Endothelial cell of umbilical vein (primary cell): ENCODE measurements around the gene NEUROD4. TPM values are rescaled to one million over a fixed set of nuclear protein-coding genes. Genes with fewer than 3 reads are reported as not detected.

Source experiments
- BruUV-seq: library from RNA; stranded (reverse); fragments of 400-500 nt; replicated peaks from 2 replicates; lab custom pipeline; 2021; lab: Mats Ljungman, UMichigan
- CTCF ChIA-PET: fragments of 300-600, 350-600 bp; sonication (Branson Sonifier 250); formaldehyde crosslinking; loops from one replicate; lab custom pipeline; 2021; ENCODE audit warnings: antibody characterized with exemption, inconsistent platforms; lab: Charles Lee
- POLR2A ChIA-PET: fragments of 300-600, 350-600 bp; sonication (Branson Sonifier 250); formaldehyde crosslinking; loops from one replicate; lab custom pipeline; 2021; ENCODE audit warnings: antibody characterized with exemption, inconsistent platforms; lab: Charles Lee
- DNase-seq: peaks from one replicate; pipeline ENCODE4 v3.0.0-alpha.2; 2011; ENCODE audit warnings: low read depth, low spot score
- FAIRE-seq: peaks from 2 replicates; lab custom pipeline; 2011; peaks lifted over from hg19 to GRCh38; lab: Jason Lieb, UNC
- H2AFZ ChIP-seq: 2 replicates; pipeline ENCODE4 v1.6.0; 2012; ENCODE audit warnings: low read depth, low read length, control low read depth, inconsistent platforms
- H3K27ac ChIP-seq: 2 replicates; pipeline ENCODE4 v1.5.1; 2011; ENCODE audit warnings: low read depth, mild to moderate bottlenecking, control low read depth, low read length, moderate library complexity; ENCODE audit not compliant: insufficient read depth
- H3K27me3 ChIP-seq, 2 experiments: 2 replicates each; pipeline versions ENCODE4 v1.6.0 to v1.6.1; 2011; ENCODE audit warnings: low read length in 2 of 2, mixed read lengths in 1 of 2; ENCODE audit not compliant: control insufficient read depth in 2 of 2, insufficient read depth in 2 of 2
- H3K36me3 ChIP-seq, 2 experiments: 2 replicates in 1 of 2; 3 replicates in 1 of 2; pipeline ENCODE4 v1.5.1; 2011; ENCODE audit warnings: low read length in 2 of 2, mild to moderate bottlenecking in 1 of 2, moderate library complexity in 1 of 2; ENCODE audit not compliant: control insufficient read depth in 2 of 2, insufficient read depth in 2 of 2; ENCODE audit errors: extremely low read depth in 1 of 2
- H3K4me1 ChIP-seq: 3 replicates; pipeline ENCODE4 v1.5.1; 2011; ENCODE audit warnings: mild to moderate bottlenecking, low read length; ENCODE audit not compliant: control insufficient read depth, insufficient read depth; ENCODE audit errors: extremely low read depth
- H3K4me2 ChIP-seq: 2 replicates; pipeline ENCODE4 v1.6.1; 2011; ENCODE audit warnings: low read length, control low read depth, mixed read lengths; ENCODE audit not compliant: insufficient read depth
- H3K4me3 ChIP-seq, 3 experiments: fragments of 200-600 bp in 1 of 3; sonication (generic), shearing (Covaris generic) in 1 of 3; replicated peaks in 1 of 3; 2 replicates each; pipeline ENCODE4 v1.5.1; 2011 to 2016; ENCODE audit warnings: control low read depth in 3 of 3, low read length in 3 of 3, mild to moderate bottlenecking in 2 of 3, inconsistent platforms in 1 of 3, low read depth in 1 of 3, moderate library complexity in 1 of 3; ENCODE audit not compliant: insufficient read depth in 1 of 3
- H3K79me2 ChIP-seq: 2 replicates; pipeline ENCODE4 v1.6.0; 2012; ENCODE audit warnings: low read length, inconsistent platforms; ENCODE audit not compliant: control insufficient read depth, insufficient read depth
- H3K9ac ChIP-seq: replicated peaks from 2 replicates; pipeline ENCODE3; 2011; ENCODE audit warnings: low read length, control low read depth; ENCODE audit not compliant: insufficient read depth; ENCODE audit errors: extremely low read depth
- H3K9me1 ChIP-seq: replicated peaks from 3 replicates; pipeline ENCODE4 v1.6.0; 2011; ENCODE audit warnings: mild to moderate bottlenecking, low read length; ENCODE audit not compliant: control insufficient read depth, insufficient read depth; ENCODE audit errors: extremely low read depth
- H3K9me3 ChIP-seq: replicated peaks from 2 replicates; pipeline ENCODE4 v1.5.1; 2012; ENCODE audit warnings: low read length, inconsistent platforms; ENCODE audit not compliant: control insufficient read depth, insufficient read depth
- H4K20me1 ChIP-seq: replicated peaks from 2 replicates; pipeline ENCODE3; 2011; ENCODE audit warnings: mild to moderate bottlenecking, low read length; ENCODE audit not compliant: control insufficient read depth, insufficient read depth; ENCODE audit errors: extremely low read depth
- CTCF ChIP-seq, 2 donors: IDR thresholded peaks; 1 replicate in 1 of 2; 2 replicates in 1 of 2; pipeline ENCODE4 v1.5.1; 2011; ENCODE audit warnings: low read length in 2 of 2, mild to moderate bottlenecking in 2 of 2, moderate library complexity in 2 of 2, control low read depth in 1 of 2, inconsistent platforms in 1 of 2, low read depth in 1 of 2; ENCODE audit not compliant: insufficient read depth in 1 of 2; ENCODE audit errors: extremely low read depth in 1 of 2
- EZH2 ChIP-seq: IDR thresholded peaks from 2 replicates; pipeline ENCODE4 v1.6.1; 2012; ENCODE audit warnings: borderline replicate concordance, low read depth, mild to moderate bottlenecking, moderate library complexity, low read length, inconsistent platforms; ENCODE audit not compliant: severe bottlenecking
- FOS ChIP-seq: IDR thresholded peaks from 2 replicates; pipeline ENCODE4 v1.6.1; 2011; ENCODE audit warnings: mild to moderate bottlenecking, low read length, moderate library complexity, borderline replicate concordance; ENCODE audit not compliant: insufficient read depth
- GATA2 ChIP-seq: IDR thresholded peaks from 2 replicates; pipeline ENCODE4 v1.7.0; 2011; ENCODE audit warnings: low read depth, mild to moderate bottlenecking, moderate library complexity, mixed read lengths, low read length; ENCODE audit not compliant: insufficient read length, insufficient read depth
- JUN ChIP-seq: IDR thresholded peaks from 2 replicates; pipeline ENCODE4 v1.6.1; 2011; ENCODE audit warnings: borderline replicate concordance, low read depth; ENCODE audit not compliant: insufficient read length, insufficient read depth
- MYC ChIP-seq: IDR thresholded peaks from one replicate; pipeline ENCODE4 v1.6.1; 2011; ENCODE audit warnings: mild to moderate bottlenecking, low read depth, low read length
- POLR2A ChIP-seq: IDR thresholded peaks from 2 replicates; pipeline ENCODE4 v1.6.1; 2012; ENCODE audit warnings: low read depth, mild to moderate bottlenecking, control low read depth, low read length
- POLR2AphosphoS5 ChIP-seq: IDR thresholded peaks from 2 replicates; pipeline ENCODE4 v1.6.1; 2012; ENCODE audit warnings: low read depth, mild to moderate bottlenecking, control low read depth, low read length, moderate library complexity; ENCODE audit not compliant: insufficient read depth
- dilution Hi-C: fragments of 300-500 bp; cut with MboI; formaldehyde crosslinking; loops from one replicate; pipeline ENCODE4 v1.15.0; 2019; ENCODE audit warnings: low sequenced_read_pairs; ENCODE audit not compliant: extremely low pct_ligation_motif_present
- intact Hi-C: fragments of 100-400 bp; cut with micrococcal nuclease; formaldehyde crosslinking; loops from one replicate; pipeline ENCODE4 v1.10.0; 2022
- polyA plus RNA-seq, 4 experiments: library from polyadenylated mRNA; depleted of rRNA in 3 of 4; stranded (reverse) in 3 of 4; unstranded in 1 of 4; fragments of >200 nt; gene quantifications; 2 replicates each; pipeline versions ENCODE4 v1.2.1 to v1.2.3, GENCODE V29; 2011 to 2012; ENCODE audit warnings: missing spikeins in 1 of 4
- total RNA-seq: library from RNA; stranded (reverse); gene quantifications from 2 replicates; pipeline ENCODE4 v1.2.3, GENCODE V29; 2021
- TF ChIP-seq, protein P1 (sequence below): IDR thresholded peaks from 2 replicates; pipeline ENCODE4 v1.6.1; 2011; ENCODE audit not compliant: insufficient read depth, insufficient read length

NEUROD4 gene
- total and polyA plus RNA-seq, 2 donors (not counting 3 experiments of a cell fraction or from before 2014, with no cell fraction given) = not detected

- Histone ChIP-seq H4K20me1 (no peaks in the 10 kb centered on the region), H3K4me3 (no peak overlapping the region), H3K27me3 (peaks cover 3 to 4% of the 10 kb centered on the region in 2 experiments), H3K9ac (no peak overlapping the region), H3K4me1 (no peaks in the 10 kb centered on the region), H3K9me1 (no peaks in the 10 kb centered on the region), H3K9me3 (no peaks in the 10 kb centered on the region), H3K4me2 (no peak overlapping the region), H2AFZ (no peak overlapping the region), H3K36me3 (no peaks in the 10 kb centered on the region), H3K27ac (no peak overlapping the region), H3K79me2 (no peaks in the 10 kb centered on the region)
- CTCF ChIA-PET = interaction anchor here (1.2 to 6.7 kb wide), 3 partner anchors 33 to 81 kb away, joined by 3 to 249 read pairs (median 84); no protein-coding TSS in a partner anchor
- POLR2A ChIA-PET = no interaction called here
- intact Hi-C loops (loop anchor here (5.0 kb wide), 1 partner anchor 626 kb away; no protein-coding TSS in a partner anchor), dilution Hi-C loops (no loop called here)
- TF ChIP-seq POLR2AphosphoS5 = no peak
- no peak for TF ChIP-seq FOS
- TF ChIP-seq EZH2 = no peak
- no peak for TF ChIP-seq JUN
- TF ChIP-seq, protein P1, sequence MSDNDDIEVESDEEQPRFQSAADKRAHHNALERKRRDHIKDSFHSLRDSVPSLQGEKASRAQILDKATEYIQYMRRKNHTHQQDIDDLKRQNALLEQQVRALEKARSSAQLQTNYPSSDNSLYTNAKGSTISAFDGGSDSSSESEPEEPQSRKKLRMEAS = no peak
- no peak for TF ChIP-seq POLR2A
- TF ChIP-seq CTCF (IDR thresholded peaks at IDR 0.05; ENCODE audit: extremely low read depth in 1 of 2, insufficient read depth in 1 of 2, low read depth in 1 of 2, low read length in 2 of 2) = no peak
- no peak for TF ChIP-seq MYC
- TF ChIP-seq GATA2 = no peak
- no peak for DNase-seq
- FAIRE-seq = no peak
- no TSS peak for BruUV-seq
Observed at GRCh38 chr12:54991161-54991990, 28.4 kb upstream of the NEUROD4 start.
